HEK293T (cell line): Measurements from ENCODE around the gene PAQR6.

Source experiments
- CTCF ChIA-PET: fragments of 350-600 bp; formaldehyde crosslinking; extraction: SDS; loops from one replicate; lab custom pipeline; 2021; ENCODE audit warnings: antibody characterized with exemption, inconsistent platforms; lab: Yijun Ruan, JAX
- POLR2A ChIA-PET: fragments of 350-600 bp; formaldehyde crosslinking; extraction: SDS; loops from one replicate; lab custom pipeline; 2020; ENCODE audit warnings: antibody characterized with exemption, inconsistent platforms; lab: Yijun Ruan, JAX
- DNase-seq: peaks from one replicate; pipeline ENCODE4 v3.0.0; 2012; ENCODE audit warnings: mixed read lengths; ENCODE audit errors: extremely low spot score
- ARNT ChIP-seq: fragments of 450-650 bp; IDR thresholded peaks from 2 replicates; pipeline ENCODE4 v1.6.1; 2017; ENCODE audit warnings: mild to moderate bottlenecking
- BHLHE40 ChIP-seq: fragments of 450-650 bp; IDR thresholded peaks from 2 replicates; pipeline ENCODE4 v1.6.1; 2016; ENCODE audit warnings: mild to moderate bottlenecking, moderate library complexity, borderline replicate concordance
- CTBP1 ChIP-seq: fragments of 450-650 bp; IDR thresholded peaks from 2 replicates; pipeline ENCODE4 v1.6.1; 2016; ENCODE audit warnings: borderline replicate concordance
- ELF4 ChIP-seq: fragments of 450-650 bp; IDR thresholded peaks from 2 replicates; pipeline ENCODE4 v1.6.1; 2017; ENCODE audit warnings: antibody characterized with exemption
- FOXA1 ChIP-seq: fragments of 450-650 bp; IDR thresholded peaks from 2 replicates; pipeline ENCODE4 v1.6.1; 2016; ENCODE audit warnings: mild to moderate bottlenecking
- FOXK2 ChIP-seq: fragments of 450-650 bp; IDR thresholded peaks from 2 replicates; pipeline ENCODE4 v1.6.1; 2016; ENCODE audit warnings: mild to moderate bottlenecking
- FOXM1 ChIP-seq: fragments of 450-650 bp; IDR thresholded peaks from 2 replicates; pipeline ENCODE4 v1.6.1; 2017; ENCODE audit warnings: mild to moderate bottlenecking, borderline replicate concordance
- HDGF ChIP-seq: fragments of 450-650 bp; IDR thresholded peaks from 2 replicates; pipeline ENCODE4 v1.6.1; 2017; ENCODE audit warnings: antibody characterized with exemption, borderline replicate concordance
- L3MBTL2 ChIP-seq: fragments of 450-650 bp; conservative IDR thresholded peaks from 2 replicates; pipeline ENCODE4 v1.6.1; 2016; ENCODE audit warnings: mild to moderate bottlenecking
- LEF1 ChIP-seq: fragments of 450-650 bp; IDR thresholded peaks from 2 replicates; pipeline ENCODE4 v1.6.1; 2017; ENCODE audit warnings: mild to moderate bottlenecking, borderline replicate concordance
- NFRKB ChIP-seq: fragments of 450-650 bp; IDR thresholded peaks from 2 replicates; pipeline ENCODE4 v1.6.1; 2016; ENCODE audit warnings: mild to moderate bottlenecking, moderate library complexity
- PKNOX1 ChIP-seq: fragments of 450-650 bp; IDR thresholded peaks from 2 replicates; pipeline ENCODE4 v1.6.1; 2016
- SP1 ChIP-seq: fragments of 450-650 bp; IDR thresholded peaks from 2 replicates; pipeline ENCODE4 v1.6.1; 2017
- SUZ12 ChIP-seq: fragments of 450-650 bp; IDR thresholded peaks from 2 replicates; pipeline ENCODE4 v1.6.1; 2016; ENCODE audit warnings: mild to moderate bottlenecking
- TARDBP ChIP-seq: fragments of 450-650 bp; IDR thresholded peaks from 2 replicates; pipeline ENCODE4 v1.6.1; 2016
- ZNF384 ChIP-seq: fragments of 450-650 bp; IDR thresholded peaks from 2 replicates; pipeline ENCODE4 v1.6.1; 2016

PAQR6 gene

DNA sequence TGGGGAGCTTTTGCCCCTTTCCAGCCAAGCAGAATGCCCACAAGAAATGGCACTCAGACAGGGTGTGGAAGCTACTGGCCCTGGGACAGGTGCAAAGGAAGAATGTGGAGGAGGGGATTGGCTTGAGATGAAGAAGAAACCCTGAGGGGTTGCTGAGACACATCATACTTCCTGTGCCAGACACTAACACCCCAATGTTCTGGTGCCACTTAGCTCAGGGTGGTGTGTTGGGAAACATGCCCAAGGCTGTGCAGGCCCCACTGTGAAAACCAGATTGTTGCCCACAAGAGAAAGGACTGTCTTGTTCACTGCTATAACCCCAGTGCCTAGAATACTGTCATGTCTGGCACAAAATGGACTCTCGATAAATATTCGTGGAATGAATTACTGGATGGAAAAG is 9.9 kb upstream of the PAQR6 start:
- no peak for DNase-seq
- CTCF ChIA-PET: interaction anchor here (0.6 to 1.4 kb wide), 3 partner anchors 10 to 1592 kb away, joined by 3 to 4 read pairs (median 4); partner anchors contain the start of gene PAQR6
- no peak for TF ChIP-seq ELF4
- TF ChIP-seq ZNF384: no peak
- no peak for TF ChIP-seq NFRKB
- no peak for TF ChIP-seq TARDBP
- TF ChIP-seq PKNOX1: no peak
- TF ChIP-seq SP1: no peak
- TF ChIP-seq FOXA1: no peak
- TF ChIP-seq BHLHE40: no peak
- TF ChIP-seq FOXK2: no peak
- TF ChIP-seq SUZ12: no peak
- no peak for TF ChIP-seq LEF1
- no peak for TF ChIP-seq ARNT
- no peak for TF ChIP-seq FOXM1
- no peak for TF ChIP-seq CTBP1
- no peak for TF ChIP-seq HDGF
- TF ChIP-seq L3MBTL2: no peak
- POLR2A ChIA-PET: interaction anchor here (0.8 kb wide), 1 partner anchor 45 kb away, joined by 3 read pairs; the partner anchor contains the start of gene PMF1

- ChIA-PET CTCF (no interaction called here), POLR2A (no interaction called here)
- TF ChIP-seq ZNF384: no peak
- no peak for TF ChIP-seq FOXM1
- TF ChIP-seq ELF4: no peak
- TF ChIP-seq LEF1: no peak
- no peak for TF ChIP-seq L3MBTL2
- TF ChIP-seq NFRKB: no peak
- no peak for TF ChIP-seq CTBP1
- TF ChIP-seq SP1: no peak
- TF ChIP-seq FOXA1: no peak
- no peak for TF ChIP-seq ARNT
- no peak for TF ChIP-seq SUZ12
- no peak for TF ChIP-seq HDGF
- no peak for TF ChIP-seq BHLHE40
- DNase-seq: no peak
Observed at GRCh38 chr1:156253634-156254033, 5.8 kb upstream of the PAQR6 start.

- no peak for DNase-seq
- ChIA-PET POLR2A (interaction anchor here (1.3 kb wide), 2 partner anchors 9 to 39 kb away, joined by 3 to 5 read pairs; partner anchors contain the start of genes BGLAP and PMF1), CTCF (interaction anchor here (0.6 kb wide), 1 partner anchor 17 kb away, joined by 9 read pairs; no protein-coding TSS in a partner anchor)
- TF ChIP-seq PKNOX1: no peak
- TF ChIP-seq ELF4: no peak
- no peak for TF ChIP-seq L3MBTL2
- no peak for TF ChIP-seq BHLHE40
- TF ChIP-seq ZNF384: no peak
- no peak for TF ChIP-seq ARNT
- TF ChIP-seq SP1: no peak
- TF ChIP-seq LEF1: no peak
- TF ChIP-seq SUZ12: no peak
- no peak for TF ChIP-seq TARDBP
- no peak for TF ChIP-seq HDGF
- no peak for TF ChIP-seq CTBP1
- TF ChIP-seq NFRKB: no peak
- no peak for TF ChIP-seq FOXM1
- no peak for TF ChIP-seq FOXA1
- TF ChIP-seq FOXK2: no peak
Observed at GRCh38 chr1:156251527-156251926, 3.7 kb upstream of the PAQR6 start.

- no peak for DNase-seq
- POLR2A ChIA-PET: interaction anchor here (1.1 to 1.5 kb wide), 2 partner anchors 33 to 37 kb away, joined by 3 to 4 read pairs; partner anchors contain the start of genes PMF1 and SMG5
- CTCF ChIA-PET: interaction anchor here (1.2 kb wide), 1 partner anchor 108 kb away, joined by 4 read pairs; no protein-coding TSS in a partner anchor
- no peak for TF ChIP-seq TARDBP
- no peak for TF ChIP-seq SUZ12
- TF ChIP-seq FOXA1: no peak
- TF ChIP-seq HDGF: no peak
- TF ChIP-seq ZNF384: no peak
- no peak for TF ChIP-seq NFRKB
- TF ChIP-seq CTBP1: no peak
- TF ChIP-seq LEF1: no peak
- no peak for TF ChIP-seq PKNOX1
- no peak for TF ChIP-seq BHLHE40
- no peak for TF ChIP-seq ELF4
- TF ChIP-seq L3MBTL2: no peak
- no peak for TF ChIP-seq FOXM1
- no peak for TF ChIP-seq ARNT
Observed at GRCh38 chr1:156249593-156249992, 1.7 kb upstream of the PAQR6 start.

- TF ChIP-seq HDGF (no peak), ARNT (no peak), FOXK2 (no peak), L3MBTL2 (no peak), ELF4 (no peak), SP1 (no peak), FOXM1 (no peak), LEF1 (no peak), ZNF384 (no peak), FOXA1 (no peak), NFRKB (no peak), CTBP1 (no peak), SUZ12 (no peak), BHLHE40 (no peak), TARDBP (no peak), PKNOX1 (no peak)
- CTCF ChIA-PET: interaction anchor here (0.9 kb wide), 2 partner anchors 9 to 107 kb away, joined by 4 to 5 read pairs; no protein-coding TSS in a partner anchor
- no peak for DNase-seq
- POLR2A ChIA-PET: interaction anchor here (1.0 kb wide), 1 partner anchor 35 kb away, joined by 5 read pairs; the partner anchor contains the start of gene PMF1
Observed at GRCh38 chr1:156248323-156248683, 447 bp upstream of the PAQR6 start.
